GM21447 (cell line): ENCODE measurements around the gene TBC1D1.

Experiments
- ATAC-seq: cut with Tn5 transposase; IDR thresholded peaks from one replicate; pipeline ENCODE4 v1.9.1; 2021; ENCODE audit not compliant: unreplicated experiment

The TBC1D1 gene

DNA sequence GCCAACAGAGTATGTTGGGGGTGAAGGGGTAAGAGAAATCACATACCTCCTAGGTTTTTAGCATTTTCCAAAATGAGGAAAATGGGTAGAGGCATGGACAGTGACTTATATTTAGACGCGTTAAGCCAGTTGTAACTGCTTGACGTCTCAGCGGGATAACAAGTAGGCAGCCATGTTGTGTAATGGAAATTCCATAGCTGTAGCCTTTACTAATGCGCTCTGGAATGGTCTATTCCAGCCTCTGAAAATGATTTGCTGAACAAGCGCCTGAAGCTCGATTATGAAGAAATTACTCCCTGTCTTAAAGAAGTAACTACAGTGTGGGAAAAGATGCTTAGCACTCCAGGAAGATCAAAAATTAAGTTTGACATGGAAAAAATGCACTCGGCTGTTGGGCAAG, 204.8 kb downstream of the TBC1D1 start:
- ATAC-seq, result no peak

GRCh38 chr4:38097818-38098217, 206.9 kb downstream of the TBC1D1 start:
- ATAC-seq, result no peak

DNA sequence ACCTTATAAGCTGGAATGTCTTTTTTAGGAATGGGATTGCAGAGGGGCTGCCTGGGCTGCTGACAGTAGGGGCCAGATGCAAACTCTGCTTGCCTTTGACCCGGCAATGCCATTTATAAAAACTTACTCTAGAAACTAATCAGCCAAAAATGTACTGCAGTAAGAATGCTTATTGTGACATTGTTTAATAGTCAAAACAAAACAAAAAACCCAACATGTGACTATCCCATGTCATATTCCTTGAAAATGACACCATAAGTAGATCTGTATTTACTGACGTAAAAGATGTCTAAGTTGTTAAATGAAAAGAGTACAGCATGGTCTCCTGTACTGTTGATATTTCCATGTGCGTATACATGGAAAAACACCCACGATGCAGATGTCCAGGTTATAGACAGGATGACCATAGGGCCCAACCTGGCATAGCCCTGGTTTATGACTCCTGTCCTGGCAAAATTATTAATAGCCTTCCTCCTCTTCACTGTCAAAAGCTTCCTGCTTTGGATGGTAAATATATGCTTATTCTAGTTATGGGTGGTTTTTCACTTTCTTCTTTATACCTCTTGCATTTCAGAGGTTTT, 208.2 kb downstream of the TBC1D1 start:
- no peak for ATAC-seq

GRCh38 chr4:38099908-38100407, 209.1 kb downstream of the TBC1D1 start:
- ATAC-seq, result no peak

DNA sequence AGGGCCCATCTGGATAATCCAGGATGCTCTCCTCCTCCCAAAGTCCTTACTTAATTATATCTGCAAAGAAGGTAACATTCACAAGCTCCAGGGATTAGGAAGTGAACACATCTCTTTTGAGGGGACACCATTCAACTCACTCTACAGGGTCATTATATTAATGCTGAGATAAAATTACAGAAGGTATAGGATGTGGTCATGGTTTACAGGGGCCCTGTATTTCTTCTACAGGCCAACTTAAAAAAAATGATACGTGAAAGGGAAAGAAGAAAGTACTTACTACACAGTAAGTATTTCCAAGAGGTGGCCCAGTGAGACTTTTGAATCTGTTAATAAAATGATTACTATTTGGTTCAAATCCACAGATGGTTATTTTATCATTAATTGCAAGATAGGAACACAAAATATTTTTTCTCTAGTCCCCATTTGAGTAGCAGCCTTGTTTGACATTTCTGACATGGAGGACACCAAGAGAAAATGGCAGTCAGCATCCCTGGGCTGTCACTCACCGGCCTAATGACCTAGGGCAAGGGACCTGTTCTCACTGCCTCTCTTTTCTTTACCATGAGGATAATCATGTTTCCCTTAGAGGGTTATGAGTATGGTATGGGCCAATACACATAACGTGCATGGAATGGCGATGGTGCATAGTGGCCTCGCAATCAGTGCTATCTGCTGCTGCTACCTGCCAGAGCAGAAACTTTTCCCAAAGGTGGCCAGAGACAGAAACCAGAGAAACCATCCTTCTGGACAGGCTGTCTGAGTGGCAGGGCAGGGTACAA, 209.8 kb downstream of the TBC1D1 start:
- ATAC-seq, result no peak

DNA sequence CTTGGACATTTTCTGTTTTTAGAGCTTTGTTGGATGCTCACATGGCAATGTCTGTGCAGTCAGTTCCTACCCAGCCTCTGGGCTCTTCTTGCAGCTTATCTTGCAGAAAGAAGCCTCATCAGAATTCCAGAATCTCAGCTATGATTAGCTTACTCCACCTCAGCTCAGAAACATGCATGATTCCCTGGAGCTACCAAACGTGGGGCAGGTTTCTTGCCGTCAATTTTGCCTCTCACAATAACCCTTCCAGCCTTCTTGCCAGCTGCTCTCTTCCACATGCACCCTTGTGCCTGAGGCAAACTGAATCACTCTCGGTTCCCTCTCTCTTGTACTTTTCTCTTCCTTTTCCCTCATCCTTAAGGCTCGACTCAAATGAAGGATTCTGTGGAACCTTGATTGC, 210.7 kb downstream of the TBC1D1 start:
- no peak for ATAC-seq

GRCh38 chr4:38102957-38103588, 212.2 kb downstream of the TBC1D1 start:
- no peak for ATAC-seq

DNA sequence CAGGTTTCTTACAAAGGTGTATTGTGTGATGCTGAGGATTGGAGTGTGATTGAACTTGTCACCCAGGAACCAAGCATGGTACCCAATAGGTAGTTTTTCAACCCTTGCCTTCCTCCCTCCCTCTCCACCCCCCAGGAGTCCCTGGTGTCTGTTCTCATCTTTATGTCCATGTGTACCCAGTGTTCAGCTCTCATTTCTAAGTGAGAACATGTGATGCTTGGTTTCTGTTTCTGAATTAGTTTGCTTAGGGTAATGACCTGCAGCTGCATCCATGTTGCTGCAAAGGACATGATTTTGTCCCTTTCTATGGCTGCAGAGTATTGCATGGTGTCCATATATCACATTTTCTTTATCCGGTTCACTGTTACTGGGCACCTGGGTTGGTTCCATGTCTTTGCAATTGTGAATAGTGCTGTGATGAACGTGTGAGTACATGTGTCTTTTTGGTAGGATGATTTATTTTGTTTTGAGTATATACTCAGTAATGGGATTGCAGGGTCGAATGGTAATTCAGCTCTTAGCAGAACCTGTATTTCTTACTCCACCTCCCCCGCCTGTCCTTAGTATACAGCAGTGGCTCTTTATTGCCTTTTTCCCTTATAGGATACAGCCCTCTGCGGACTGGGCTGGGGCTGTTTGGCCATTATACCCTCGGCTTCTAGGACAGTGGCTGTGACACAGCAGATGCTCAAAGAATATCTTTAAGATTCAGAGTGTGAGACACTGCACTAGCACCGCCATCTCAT, 214.8 kb downstream of the TBC1D1 start:
- ATAC-seq, result peak; percentile 90

DNA sequence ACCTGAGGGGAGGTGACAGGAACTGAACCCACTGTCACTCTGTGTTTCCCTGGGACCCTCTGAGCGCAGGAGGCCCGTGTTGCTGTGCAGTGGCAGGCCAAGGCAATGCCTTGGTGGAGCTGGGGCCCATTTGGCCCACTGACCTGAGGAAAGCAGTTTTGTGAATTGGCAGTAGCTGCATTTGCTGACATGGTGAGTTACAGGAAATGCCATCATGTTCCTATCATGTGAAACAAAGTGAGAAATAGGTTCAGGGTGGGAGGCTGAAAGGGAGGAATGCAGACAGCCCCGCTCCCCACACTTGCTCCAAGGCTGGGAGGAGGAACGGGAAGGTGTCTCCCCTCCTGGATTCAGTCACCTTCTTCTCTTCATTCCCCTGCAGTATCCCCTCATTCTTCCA, 215.4 kb downstream of the TBC1D1 start:
- ATAC-seq, result no peak

DNA sequence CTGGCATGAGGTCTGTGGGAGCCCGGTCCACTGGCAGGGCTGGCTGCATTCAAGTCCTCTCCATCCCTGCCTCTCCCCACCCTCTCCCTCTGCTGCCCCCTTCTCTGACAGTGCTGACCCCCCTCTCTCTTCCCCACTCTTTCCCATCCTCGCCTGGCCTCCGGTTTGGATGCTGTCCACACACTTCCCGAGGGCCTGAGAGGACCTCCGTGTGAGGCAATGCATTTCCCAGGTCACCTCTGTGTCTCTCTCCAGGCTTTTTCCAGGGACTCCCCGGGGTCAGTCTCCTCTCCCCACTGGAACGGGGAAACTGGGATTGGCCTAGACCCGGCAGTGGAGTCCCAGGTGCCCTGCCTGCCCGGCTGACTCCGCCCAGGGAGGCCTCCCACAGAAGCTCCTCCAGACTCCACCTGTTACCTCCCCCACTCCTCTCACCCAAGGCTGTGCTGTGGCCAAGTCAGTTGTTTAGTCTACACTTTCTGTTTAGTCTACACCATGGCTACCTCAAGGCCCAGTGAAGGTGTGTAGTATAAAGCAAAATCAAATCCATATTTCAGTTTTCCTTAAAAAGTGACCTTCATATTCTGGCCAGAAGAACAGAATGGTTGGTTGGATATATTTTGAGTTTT, 216.1 kb downstream of the TBC1D1 start:
- ATAC-seq, result no peak

- ATAC-seq, result no peak
These were observed 216.9 kb downstream of the TBC1D1 start for GRCh38 chr4:38107818-38108217.

- no peak for ATAC-seq
These were observed 218.5 kb downstream of the TBC1D1 start for GRCh38 chr4:38109370-38109769.

DNA sequence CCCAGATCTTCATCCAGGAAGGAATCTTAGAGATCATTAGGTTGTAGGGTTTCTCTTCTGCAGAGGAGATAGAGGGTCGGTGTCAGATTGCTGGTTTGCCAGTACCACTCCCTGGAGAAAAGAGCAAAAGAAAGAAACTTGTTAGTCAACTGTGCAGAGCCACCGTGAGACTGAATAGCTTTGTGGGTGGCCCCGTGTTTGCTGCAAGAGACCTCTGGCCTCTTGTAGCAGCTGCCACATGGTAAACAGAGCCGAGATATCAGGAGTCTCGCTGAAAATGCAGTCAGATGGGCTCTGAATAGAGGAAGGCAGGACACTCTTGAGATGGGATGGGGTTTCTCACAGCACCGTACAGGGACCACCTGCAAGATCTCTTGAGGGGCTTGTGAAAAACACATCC, 219.0 kb downstream of the TBC1D1 start:
- ATAC-seq, result no peak

DNA sequence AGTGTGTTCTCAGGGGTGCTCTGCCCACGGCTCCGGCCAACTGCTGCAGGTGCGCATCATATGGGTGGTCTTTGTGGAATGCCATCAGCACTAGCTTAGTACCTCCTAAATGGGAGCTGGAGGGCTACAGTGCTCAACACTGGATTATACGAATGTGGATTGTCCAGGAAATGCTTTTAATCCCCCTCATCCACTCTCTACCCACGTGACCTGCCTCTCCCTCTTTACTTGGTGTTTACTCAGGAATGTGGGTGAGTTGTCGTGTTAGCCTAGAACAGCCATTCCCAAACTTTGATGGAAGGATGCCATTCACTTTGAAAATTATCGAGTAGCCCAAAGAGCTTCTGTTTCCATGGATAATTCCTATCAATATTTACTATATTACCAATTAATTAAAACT, 220.1 kb downstream of the TBC1D1 start:
- no peak for ATAC-seq

DNA sequence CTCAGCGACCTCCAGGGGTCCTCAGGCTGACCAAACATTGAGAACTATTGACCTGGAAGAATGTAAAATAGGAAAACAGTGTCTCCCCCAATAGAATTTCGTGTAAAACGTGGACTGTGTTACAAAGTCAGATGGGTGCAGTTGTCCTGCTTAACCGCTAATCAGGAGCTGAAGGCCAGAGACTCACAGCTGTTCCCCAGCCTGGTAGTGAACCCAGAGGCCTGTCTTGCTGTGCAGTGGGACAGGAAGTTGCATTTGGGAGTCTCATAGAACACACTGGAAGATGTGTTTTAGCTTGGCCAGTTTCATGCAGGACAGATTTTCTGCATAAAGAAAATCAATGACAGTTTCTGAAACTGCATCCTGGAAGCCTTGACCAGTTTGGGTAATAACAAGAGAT, 220.8 kb downstream of the TBC1D1 start:
- no peak for ATAC-seq

DNA sequence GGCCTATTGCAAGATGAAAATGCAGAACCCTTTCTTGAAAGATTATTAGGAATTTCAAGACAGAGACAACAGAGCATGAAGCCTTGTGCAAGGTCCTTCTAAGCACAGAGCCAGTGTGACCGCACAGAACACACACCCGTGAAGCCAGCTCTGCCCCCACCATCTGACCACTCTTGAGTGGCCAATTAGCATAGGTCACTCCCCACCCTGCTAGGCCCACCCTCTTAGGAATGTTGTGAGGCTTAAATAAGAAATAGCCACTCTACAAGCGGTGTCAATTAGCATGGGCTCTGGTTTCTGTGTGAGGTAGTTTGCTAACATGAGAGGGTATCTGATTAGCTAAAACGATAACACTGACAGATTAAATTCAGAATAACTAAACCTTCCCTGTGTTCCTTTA, 222.2 kb downstream of the TBC1D1 start:
- no peak for ATAC-seq

DNA sequence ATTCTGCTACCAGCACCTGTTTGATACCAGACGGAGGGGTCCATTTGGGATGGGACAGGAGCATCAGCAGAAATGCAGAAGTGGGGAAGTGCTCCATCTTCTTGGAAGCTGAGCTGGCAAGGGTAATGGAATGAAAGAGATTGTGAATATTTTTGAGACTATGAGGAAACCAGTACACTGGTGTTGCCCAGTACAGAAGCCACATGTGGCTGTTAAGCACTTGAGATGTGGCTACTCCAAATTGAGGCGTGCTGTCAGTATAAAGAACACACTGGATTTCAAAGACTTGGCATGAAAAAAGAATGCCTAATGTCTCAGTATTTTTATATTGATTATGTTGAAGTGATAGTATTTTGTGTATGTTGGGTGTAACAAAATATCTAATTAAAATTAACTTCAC, 222.7 kb downstream of the TBC1D1 start:
- no peak for ATAC-seq

DNA sequence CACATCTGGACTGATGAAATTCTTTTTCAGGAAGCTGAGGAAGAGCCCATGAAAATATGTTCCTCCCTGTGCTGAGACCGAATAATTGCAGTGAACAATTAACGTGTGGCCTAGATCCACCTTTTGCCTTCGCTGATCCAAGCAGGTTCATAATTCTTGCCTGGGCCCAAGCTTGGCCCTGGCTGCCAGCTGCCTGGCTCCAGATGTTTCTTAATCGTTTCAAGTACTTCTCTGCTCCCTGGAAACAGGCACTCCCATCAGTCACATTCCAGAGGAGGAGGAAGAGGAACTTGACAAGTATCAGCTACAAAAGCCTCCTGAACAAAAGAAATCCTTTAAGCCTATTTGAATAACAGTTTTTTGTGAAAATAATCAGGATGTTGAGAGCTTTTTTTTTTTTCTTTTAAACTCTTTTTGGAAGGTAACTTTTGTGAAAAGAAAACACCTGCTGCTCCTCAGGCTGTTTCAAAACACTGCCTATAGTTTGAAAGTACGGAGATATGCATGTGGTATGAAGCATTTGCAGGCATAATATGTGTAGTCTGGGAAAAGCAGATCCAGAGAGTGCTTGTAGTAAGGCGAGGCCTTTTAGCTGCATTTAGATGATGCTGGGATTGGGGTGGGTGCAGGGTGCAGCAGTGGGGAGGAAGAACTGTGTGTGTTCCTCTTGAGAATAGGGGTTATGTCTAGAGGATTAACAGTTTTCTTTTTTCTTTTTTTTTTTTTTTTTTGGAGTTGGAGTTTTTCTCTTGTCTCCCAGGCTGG, 223.7 kb downstream of the TBC1D1 start:
- no peak for ATAC-seq

- ATAC-seq, result no peak
These were observed 224.7 kb downstream of the TBC1D1 start for GRCh38 chr4:38115601-38116000.

DNA sequence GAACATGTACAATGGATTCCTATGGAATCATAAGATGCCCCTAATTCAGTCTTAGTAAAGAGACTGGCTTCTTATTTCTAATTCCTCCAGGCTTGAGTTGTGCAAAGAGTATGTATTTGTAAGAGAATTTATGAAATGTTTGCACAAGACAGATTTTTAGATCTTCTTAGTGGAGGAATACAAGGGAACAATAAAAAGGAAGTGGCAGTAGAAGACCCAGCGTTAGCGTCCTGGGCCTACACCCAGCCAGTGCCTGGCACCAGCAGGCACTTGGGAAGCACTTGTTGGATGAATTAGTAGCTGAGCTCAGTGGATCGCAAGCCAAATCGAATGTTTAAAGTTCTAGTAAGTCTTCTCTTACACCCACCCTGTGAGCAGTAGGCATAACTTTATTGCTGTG, 226.7 kb downstream of the TBC1D1 start:
- no peak for ATAC-seq
